GM23248 (cell line): ENCODE data around the gene OCLN.
"Not testable (repeated sequence)": the region's sequence is repeated elsewhere in the genome, so short reads cannot be mapped to it uniquely, and the experiment has no call there.

Experiments used
- EZH2 ChIP-seq: fragments of 200-600 bp; sonication (generic); IDR thresholded peaks from 2 replicates; pipeline ENCODE4 v1.6.1; 2018; ENCODE audit warnings: antibody characterized with exemption, mild to moderate bottlenecking; ENCODE audit not compliant: insufficient read depth, poor library complexity, severe bottlenecking
- EZH2phosphoT487 ChIP-seq: fragments of 200-600 bp; sonication (generic); IDR thresholded peaks from 2 replicates; pipeline ENCODE4 v1.6.1; 2018; ENCODE audit warnings: antibody characterized with exemption, moderate library complexity, mild to moderate bottlenecking, low read depth; ENCODE audit not compliant: insufficient read depth

GRCh38 chr5:69537911-69538310 is 45.3 kb downstream of the OCLN start:
- not testable (repeated sequence) for TF ChIP-seq EZH2, EZH2phosphoT487
